GM21529 (cell line): ENCODE results near the gene FOXI1.
"Not testable (repeated sequence)": the region's sequence is repeated elsewhere in the genome, so short reads cannot be mapped to it uniquely, and the experiment has no call there.

Experiments
- ATAC-seq: cut with Tn5 transposase; IDR thresholded peaks from one replicate; pipeline ENCODE4 v1.9.1; 2021; ENCODE audit not compliant: unreplicated experiment

Gene FOXI1

DNA sequence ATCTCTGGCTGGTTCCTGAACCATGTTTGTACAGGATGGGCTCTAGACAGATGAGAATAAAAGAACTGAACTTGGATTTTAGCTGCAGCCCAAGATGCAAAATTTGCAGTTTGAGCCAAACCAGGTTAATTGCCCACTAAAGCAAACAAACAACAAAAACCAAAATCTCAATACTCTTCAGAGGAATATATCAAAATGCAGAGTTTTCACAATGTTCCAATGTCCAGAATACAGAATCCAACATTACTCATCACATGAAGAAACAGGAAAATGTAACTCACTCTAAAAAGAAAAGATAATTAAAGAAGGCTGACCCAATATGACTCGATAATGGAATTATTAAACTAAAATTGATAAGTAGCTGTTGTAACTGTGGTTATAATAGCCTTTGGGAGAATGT is 20.4 kb downstream of the FOXI1 start:
- no peak for ATAC-seq

GRCh38 chr5:170126626-170127025 is 20.9 kb downstream of the FOXI1 start:
- ATAC-seq: no peak

- no peak for ATAC-seq
Measured at GRCh38 chr5:170131235-170131634, 25.5 kb downstream of the FOXI1 start.

GRCh38 chr5:170132269-170132975 is 26.7 kb downstream of the FOXI1 start:
- no peak for ATAC-seq

GRCh38 chr5:170132976-170133448 is 27.3 kb downstream of the FOXI1 start:
- ATAC-seq: no peak

GRCh38 chr5:170135796-170136490 is 30.2 kb downstream of the FOXI1 start:
- no peak for ATAC-seq

- no peak for ATAC-seq
Measured at GRCh38 chr5:170136506-170136905, 30.8 kb downstream of the FOXI1 start.

DNA sequence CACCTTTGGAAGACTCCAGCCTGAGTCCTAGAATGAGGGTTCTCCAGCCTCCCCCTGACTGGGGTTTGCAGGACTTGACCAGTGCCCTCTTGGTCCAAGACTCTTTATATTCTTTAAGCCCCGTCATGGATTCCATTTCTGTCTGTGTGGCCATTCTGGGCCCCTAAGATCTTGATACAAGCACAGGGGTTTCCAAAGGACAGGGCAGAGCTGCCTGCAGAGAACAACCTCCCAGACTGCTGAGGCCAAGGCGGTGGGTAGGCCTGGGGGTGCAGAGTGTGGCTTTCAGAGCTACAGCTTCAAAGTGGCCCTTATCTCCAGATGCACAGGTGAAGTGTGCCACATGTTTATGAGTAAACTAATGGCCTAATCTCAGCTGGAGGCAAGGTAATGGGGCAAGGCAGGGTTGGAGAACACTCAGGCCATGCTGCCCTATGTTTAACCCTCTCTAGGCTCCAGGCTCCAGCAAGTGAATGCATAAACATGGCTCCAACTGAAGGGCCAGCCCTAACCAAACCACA is 32.1 kb downstream of the FOXI1 start:
- ATAC-seq: no peak

DNA sequence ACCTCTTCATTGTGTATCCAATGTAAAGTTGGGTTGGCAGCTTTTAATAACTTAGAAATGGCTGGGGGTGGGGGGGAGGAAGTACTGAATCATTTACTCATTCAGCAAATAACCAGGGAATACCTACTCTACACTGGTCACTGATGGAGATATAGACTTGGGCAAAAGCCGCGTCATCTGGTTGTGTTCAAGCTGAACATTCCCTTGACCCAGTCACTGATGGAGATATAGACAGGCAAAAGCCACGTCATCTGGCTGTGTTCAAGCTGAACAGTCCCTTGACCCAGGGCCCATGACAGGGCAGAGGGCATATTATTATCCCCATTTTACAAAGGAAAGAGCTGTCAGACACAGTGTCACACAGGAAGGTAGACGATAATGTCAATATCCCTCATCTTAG is 32.6 kb downstream of the FOXI1 start:
- no peak for ATAC-seq

- no peak for ATAC-seq
Measured at GRCh38 chr5:170139786-170140335, 34.2 kb downstream of the FOXI1 start.

GRCh38 chr5:170141196-170141595 is 35.5 kb downstream of the FOXI1 start:
- ATAC-seq: not testable (repeated sequence)

- no peak for ATAC-seq
Measured at GRCh38 chr5:170141636-170142035, 35.9 kb downstream of the FOXI1 start.

DNA sequence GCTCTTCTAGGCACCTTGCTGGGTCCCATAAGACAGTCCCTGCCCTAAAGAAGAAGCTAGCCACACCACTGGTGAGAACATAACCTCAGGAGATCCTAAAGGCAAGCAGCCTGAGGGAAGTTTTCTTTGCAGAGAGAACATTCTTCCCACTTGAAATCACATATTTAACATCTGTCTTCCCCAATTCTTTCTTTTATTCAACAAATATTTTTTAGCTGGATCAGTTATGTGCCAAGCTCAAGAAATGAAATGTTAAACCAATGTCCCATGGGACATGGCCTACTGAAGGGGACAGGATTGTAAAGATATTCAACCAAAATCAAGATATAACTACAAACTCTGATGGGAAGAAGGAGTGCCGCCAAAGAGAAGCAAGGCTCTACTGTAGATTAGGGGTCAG is 36.5 kb downstream of the FOXI1 start:
- ATAC-seq: no peak

DNA sequence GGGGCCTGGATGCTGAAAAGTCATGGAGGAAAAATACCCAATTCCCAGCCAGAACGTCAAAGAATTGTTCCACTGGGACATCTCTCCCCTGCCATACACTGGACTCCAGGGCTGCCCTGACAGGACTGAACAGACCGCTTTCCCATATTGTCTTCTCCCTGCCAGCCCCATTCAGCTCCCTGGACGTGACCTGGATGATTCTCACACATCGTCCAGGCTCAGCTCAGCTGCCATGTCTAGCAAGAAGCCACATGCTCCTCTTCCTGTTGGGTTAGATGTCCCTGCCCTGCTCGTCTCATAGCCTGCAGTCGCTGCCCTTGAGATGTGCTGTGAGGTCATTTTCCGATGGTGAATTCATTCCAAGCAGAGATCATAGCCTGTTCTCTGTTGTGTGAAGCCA is 37.4 kb downstream of the FOXI1 start:
- no peak for ATAC-seq

- ATAC-seq: no peak
Measured at GRCh38 chr5:170143710-170144109, 38.0 kb downstream of the FOXI1 start.

DNA sequence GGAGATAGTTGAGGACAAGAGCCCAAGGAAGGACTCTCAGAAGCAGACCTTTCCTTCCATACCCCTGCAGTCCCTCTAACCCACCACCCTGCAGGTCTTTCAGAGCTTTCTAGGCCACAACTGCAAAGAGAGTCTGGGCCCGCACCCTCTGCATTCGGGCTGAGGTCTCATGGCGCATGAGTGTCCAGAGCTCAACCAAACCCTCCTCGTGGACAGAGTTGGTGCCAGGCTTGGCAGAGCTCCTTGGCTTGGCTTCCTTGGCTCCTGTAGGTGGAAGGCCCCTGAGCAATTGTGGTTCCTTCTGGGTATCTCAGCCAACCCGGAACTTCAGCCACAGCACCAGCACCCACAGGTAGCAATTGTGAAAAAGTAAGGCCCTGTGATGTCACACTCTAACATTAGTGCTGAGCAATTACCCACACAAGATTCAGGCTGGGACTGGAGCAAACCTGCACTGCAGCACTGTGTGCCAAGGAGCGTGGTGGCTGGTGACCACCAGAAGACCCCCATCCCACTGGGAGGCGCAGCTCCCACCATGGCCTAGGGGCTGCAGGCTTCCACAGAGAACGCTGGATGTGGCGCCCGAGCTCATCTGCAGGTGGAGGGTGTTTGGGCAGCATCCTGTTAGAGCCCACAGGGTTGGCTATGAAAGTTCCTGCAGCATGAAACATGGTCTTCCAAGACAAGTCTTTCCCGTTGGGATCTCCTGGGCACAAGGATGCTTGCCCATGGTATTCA is 38.8 kb downstream of the FOXI1 start:
- no peak for ATAC-seq

DNA sequence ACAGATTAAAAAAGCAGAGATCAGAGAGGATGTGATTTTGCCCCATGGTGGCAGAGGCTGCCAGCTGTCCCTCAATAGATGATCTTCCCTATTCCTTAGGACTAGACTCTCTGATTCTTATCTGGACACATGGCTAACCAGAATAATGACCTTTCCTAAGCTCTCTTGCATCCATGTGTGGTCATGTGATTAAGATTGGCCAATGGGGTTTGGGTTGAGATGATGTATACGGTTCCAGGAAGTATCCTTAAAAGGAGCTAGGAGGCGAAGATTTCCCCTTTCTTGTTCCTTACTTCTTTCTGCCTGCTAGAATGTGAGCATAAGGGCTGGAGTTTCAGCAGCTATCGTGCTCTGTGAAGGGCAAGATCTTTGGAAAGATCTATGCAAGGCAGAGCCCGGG is 39.8 kb downstream of the FOXI1 start:
- ATAC-seq: no peak

DNA sequence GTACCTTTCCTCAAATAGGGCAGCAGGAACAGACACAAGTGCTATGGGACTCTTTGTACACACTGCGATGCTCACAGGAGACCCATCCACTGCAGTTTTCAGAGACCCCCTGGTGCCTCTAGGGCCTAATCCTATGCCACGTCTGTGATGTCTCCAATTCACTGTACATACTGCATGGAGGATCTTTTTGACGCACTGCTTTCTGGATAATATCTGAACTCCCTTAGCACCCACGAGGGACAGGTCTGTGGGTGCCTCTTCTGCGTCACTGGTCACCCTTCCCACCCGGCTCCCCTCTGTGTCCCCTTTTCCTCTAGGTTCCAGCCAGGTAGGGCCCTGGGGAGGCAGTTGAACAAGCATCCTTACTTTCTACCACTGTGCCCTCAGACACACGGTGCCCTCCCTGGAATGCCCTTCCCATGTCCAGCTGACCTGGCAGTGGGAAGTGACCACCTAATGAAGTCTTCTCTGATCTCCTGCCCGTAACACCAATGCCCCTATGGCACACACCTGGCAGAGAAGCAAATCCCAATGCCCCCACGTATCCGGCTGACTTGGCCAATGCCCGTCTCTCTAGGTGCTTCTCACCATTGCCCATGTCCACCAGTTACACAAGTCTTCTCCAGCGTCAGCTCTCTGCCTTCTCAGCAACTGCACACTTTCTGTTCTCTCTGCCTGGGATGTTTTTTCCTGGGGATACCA is 41.5 kb downstream of the FOXI1 start:
- ATAC-seq: no peak

DNA sequence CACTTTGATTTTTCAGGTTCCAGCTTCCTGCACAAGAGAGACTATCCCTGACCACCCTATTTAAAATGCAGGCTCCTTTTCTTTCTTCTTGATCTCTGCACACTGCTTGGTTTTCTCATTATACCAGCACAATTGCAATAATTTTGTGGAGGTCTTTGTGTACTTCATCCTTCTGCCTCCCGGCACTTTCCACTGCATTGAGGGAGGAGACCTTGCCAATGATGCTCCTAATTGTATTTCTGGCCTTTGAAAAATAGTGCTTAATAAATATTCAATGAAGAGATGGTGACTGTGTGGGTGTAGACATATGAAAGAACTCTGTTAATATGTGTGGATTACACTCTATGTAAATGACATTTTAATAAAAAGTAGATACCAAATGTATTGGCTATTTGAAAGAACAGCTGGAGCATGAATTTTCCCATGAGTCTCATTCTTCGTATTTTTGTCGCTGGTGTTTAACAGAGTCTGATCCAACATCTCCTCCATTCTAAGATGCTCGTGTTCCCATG is 42.1 kb downstream of the FOXI1 start:
- no peak for ATAC-seq

GRCh38 chr5:170148430-170149205 is 42.9 kb downstream of the FOXI1 start:
- ATAC-seq: no peak
